Measurements from ENCODE around the gene CABP2. TPM values are rescaled to one million over a fixed set of nuclear protein-coding genes. Genes with fewer than 3 reads are reported as not detected.

CABP2 gene
- polyA plus RNA-seq, 1 of the 3 experiments (the other 2 are of a cell fraction), result not detected

- H3K9ac ChIP-seq, result no peak overlapping the region
- H3K4me3 ChIP-seq (ENCODE audit: low read depth in 2 of 2, low read length in 1 of 2), result no peak overlapping the region
- ChIA-PET CTCF (no interaction called here), POLR2A (no interaction called here)
- no peaks in the 10 kb centered on the region for H4K20me1 ChIP-seq (ENCODE audit: insufficient read depth)
- H3F3A ChIP-seq (replicated peaks; ENCODE audit: insufficient read depth), result peaks cover 2% of the 10 kb centered on the region
- H3K4me1 ChIP-seq (ENCODE audit: control insufficient read depth in 1 of 2, insufficient read depth in 2 of 2, low read depth in 1 of 2, low read length in 1 of 2), result peaks cover 6 to 17% of the 10 kb centered on the region in 2 experiments; a peak in 3 of 4 replicates
- no peaks in the 10 kb centered on the region for H3K27me3 ChIP-seq (ENCODE audit: insufficient read depth)
- H3K4me2 ChIP-seq, result no peak overlapping the region
- peaks cover 25% of the 10 kb centered on the region for H3K79me2 ChIP-seq (ENCODE audit: insufficient read depth)
- H3K9me3 ChIP-seq, result no peaks in the 10 kb centered on the region
- WGBS (ENCODE audit: low lambda C conversion rate), result 95% methylated on average over 11 of the region's 11 CpGs
- no peaks in the 10 kb centered on the region for H3K9me2 ChIP-seq
- TF ChIP-seq GABPA (IDR thresholded peaks at IDR 0.05; ENCODE audit: low read depth) (no peak), USF2 (IDR thresholded peaks at IDR 0.05; ENCODE audit: borderline replicate concordance, low read depth, low read length) (no peak), FOXJ3 (CRISPR knock-in tag; IDR thresholded peaks at IDR 0.05) (no peak), MAX (IDR thresholded peaks at IDR 0.05; ENCODE audit: low read depth) (no peak)
- DNase-seq, result no peak
- no peak overlapping the region for H3K27ac ChIP-seq (ENCODE audit: low read depth in 2 of 2, low read length in 1 of 2)
- H2AFZ ChIP-seq (ENCODE audit: low read depth), result no peak overlapping the region
- H3K36me3 ChIP-seq (replicated peaks in 1 of 2; ENCODE audit: control insufficient read depth in 1 of 2, insufficient read depth in 2 of 2, low read length in 1 of 2), result peaks cover 0 to 13% of the 10 kb centered on the region in 2 experiments
Observed at GRCh38 chr11:67484847-67485311, 38.4 kb downstream of the CABP2 start.

- Histone ChIP-seq H3K9ac (no peak overlapping the region), H3K4me1 (ENCODE audit: control insufficient read depth in 1 of 2, insufficient read depth in 2 of 2, low read depth in 1 of 2, low read length in 1 of 2) (peaks cover 6 to 17% of the 10 kb centered on the region in 2 experiments; a peak in 3 of 4 replicates), H4K20me1 (ENCODE audit: insufficient read depth) (no peaks in the 10 kb centered on the region), H3K79me2 (ENCODE audit: insufficient read depth) (peaks cover 25% of the 10 kb centered on the region), H3K9me2 (no peaks in the 10 kb centered on the region), H2AFZ (ENCODE audit: low read depth) (no peak overlapping the region), H3K27ac (ENCODE audit: low read depth in 2 of 2, low read length in 1 of 2) (no peak overlapping the region), H3K27me3 (ENCODE audit: insufficient read depth) (no peaks in the 10 kb centered on the region), H3K36me3 (replicated peaks in 1 of 2; ENCODE audit: control insufficient read depth in 1 of 2, insufficient read depth in 2 of 2, low read length in 1 of 2) (peaks cover 0 to 7% of the 10 kb centered on the region in 2 experiments), H3K4me2 (peak overlapping the region; percentile 79), H3K9me3 (no peaks in the 10 kb centered on the region), H3F3A (replicated peaks; ENCODE audit: insufficient read depth) (peaks cover 7% of the 10 kb centered on the region), H3K4me3 (ENCODE audit: low read depth in 2 of 2, low read length in 1 of 2) (peak overlapping the region; percentile 54 to 62; a peak in 3 of 4 replicates)
- WGBS (ENCODE audit: low lambda C conversion rate), result 92% methylated on average over 16 of the region's 16 CpGs
- no peak for TF ChIP-seq MEF2A (IDR thresholded peaks at IDR 0.05; ENCODE audit: borderline replicate concordance, low read depth)
- no peak for DNase-seq
- POLR2A ChIA-PET, result interaction anchor here (1.4 kb wide), 1 partner anchor 15 kb away, joined by 6 read pairs; the partner anchor contains the start of gene TMEM134
- CTCF ChIA-PET, result no interaction called here
Observed at GRCh38 chr11:67483831-67484665, 39.2 kb downstream of the CABP2 start.
